ENCODE measurements around the gene ANAPC4. TPM values are rescaled to one million over a fixed set of nuclear protein-coding genes. Genes with fewer than 3 reads are reported as not detected.

Gene ANAPC4
- total RNA-seq, 1 experiment from 2014 or later = 22.8 TPM

- ATAC-seq (peak; percentile 93), DNase-seq (ENCODE audit: low read depth, low spot score) (peak; percentile 15)
- TF ChIP-seq, protein P1, sequence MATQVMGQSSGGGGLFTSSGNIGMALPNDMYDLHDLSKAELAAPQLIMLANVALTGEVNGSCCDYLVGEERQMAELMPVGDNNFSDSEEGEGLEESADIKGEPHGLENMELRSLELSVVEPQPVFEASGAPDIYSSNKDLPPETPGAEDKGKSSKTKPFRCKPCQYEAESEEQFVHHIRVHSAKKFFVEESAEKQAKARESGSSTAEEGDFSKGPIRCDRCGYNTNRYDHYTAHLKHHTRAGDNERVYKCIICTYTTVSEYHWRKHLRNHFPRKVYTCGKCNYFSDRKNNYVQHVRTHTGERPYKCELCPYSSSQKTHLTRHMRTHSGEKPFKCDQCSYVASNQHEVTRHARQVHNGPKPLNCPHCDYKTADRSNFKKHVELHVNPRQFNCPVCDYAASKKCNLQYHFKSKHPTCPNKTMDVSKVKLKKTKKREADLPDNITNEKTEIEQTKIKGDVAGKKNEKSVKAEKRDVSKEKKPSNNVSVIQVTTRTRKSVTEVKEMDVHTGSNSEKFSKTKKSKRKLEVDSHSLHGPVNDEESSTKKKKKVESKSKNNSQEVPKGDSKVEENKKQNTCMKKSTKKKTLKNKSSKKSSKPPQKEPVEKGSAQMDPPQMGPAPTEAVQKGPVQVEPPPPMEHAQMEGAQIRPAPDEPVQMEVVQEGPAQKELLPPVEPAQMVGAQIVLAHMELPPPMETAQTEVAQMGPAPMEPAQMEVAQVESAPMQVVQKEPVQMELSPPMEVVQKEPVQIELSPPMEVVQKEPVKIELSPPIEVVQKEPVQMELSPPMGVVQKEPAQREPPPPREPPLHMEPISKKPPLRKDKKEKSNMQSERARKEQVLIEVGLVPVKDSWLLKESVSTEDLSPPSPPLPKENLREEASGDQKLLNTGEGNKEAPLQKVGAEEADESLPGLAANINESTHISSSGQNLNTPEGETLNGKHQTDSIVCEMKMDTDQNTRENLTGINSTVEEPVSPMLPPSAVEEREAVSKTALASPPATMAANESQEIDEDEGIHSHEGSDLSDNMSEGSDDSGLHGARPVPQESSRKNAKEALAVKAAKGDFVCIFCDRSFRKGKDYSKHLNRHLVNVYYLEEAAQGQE (IDR thresholded peaks at IDR 0.05; ENCODE audit: insufficient read depth in 1 of 2, low read depth in 2 of 2, low read length in 1 of 2) = no peak
- no peak for TF ChIP-seq TCF7L2 (IDR thresholded peaks at IDR 0.05; ENCODE audit: low read depth, low read length)
- TF ChIP-seq SIN3A (IDR thresholded peaks at IDR 0.05; ENCODE audit: borderline replicate concordance, insufficient read depth, low read depth, low read length) = no peak
- TF ChIP-seq, protein P2, sequence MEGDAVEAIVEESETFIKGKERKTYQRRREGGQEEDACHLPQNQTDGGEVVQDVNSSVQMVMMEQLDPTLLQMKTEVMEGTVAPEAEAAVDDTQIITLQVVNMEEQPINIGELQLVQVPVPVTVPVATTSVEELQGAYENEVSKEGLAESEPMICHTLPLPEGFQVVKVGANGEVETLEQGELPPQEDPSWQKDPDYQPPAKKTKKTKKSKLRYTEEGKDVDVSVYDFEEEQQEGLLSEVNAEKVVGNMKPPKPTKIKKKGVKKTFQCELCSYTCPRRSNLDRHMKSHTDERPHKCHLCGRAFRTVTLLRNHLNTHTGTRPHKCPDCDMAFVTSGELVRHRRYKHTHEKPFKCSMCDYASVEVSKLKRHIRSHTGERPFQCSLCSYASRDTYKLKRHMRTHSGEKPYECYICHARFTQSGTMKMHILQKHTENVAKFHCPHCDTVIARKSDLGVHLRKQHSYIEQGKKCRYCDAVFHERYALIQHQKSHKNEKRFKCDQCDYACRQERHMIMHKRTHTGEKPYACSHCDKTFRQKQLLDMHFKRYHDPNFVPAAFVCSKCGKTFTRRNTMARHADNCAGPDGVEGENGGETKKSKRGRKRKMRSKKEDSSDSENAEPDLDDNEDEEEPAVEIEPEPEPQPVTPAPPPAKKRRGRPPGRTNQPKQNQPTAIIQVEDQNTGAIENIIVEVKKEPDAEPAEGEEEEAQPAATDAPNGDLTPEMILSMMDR (IDR thresholded peaks at IDR 0.05) = no peak
- no peak for TF ChIP-seq POLR2AphosphoS5 (IDR thresholded peaks at IDR 0.05; ENCODE audit: low read depth, low read length)
- H3K36me3 ChIP-seq (ENCODE audit: control insufficient read depth, insufficient read depth, low read length) = peaks cover 6% of the 10 kb centered on the region
- H3K9me3 ChIP-seq (ENCODE audit: control insufficient read depth, insufficient read depth, low read depth, low read length) = peaks cover 3% of the 10 kb centered on the region; the same call in 1 of the 2 replicates
- POLR2A ChIA-PET = no interaction called here
- no peaks in the 10 kb centered on the region for H3K27me3 ChIP-seq (ENCODE audit: control insufficient read depth, insufficient read depth, low read length)
- BruUV-seq (replicated peaks) = no TSS peak
- no peak overlapping the region for H3K4me3 ChIP-seq (ENCODE audit: low read depth in 2 of 2, low read length in 2 of 2)
- H3K27ac ChIP-seq (ENCODE audit: low read length) = no peak overlapping the region
- peaks cover 6% of the 10 kb centered on the region; the same call in 1 of the 2 replicates for H3K4me1 ChIP-seq (ENCODE audit: control insufficient read depth, insufficient read depth, low read length)
- intact Hi-C loops (cut with micrococcal nuclease; ENCODE audit: unreplicated experiment) (no loop called here), in situ Hi-C loops (cut with HindIII; ENCODE audit: low pct_unique_long_range_greater_than_20kb, low sequenced_read_pairs) (no loop called here)
- CTCF ChIA-PET = no interaction called here
Measured at GRCh38 chr4:25401066-25401465, 24.0 kb downstream of the ANAPC4 start.

DNA sequence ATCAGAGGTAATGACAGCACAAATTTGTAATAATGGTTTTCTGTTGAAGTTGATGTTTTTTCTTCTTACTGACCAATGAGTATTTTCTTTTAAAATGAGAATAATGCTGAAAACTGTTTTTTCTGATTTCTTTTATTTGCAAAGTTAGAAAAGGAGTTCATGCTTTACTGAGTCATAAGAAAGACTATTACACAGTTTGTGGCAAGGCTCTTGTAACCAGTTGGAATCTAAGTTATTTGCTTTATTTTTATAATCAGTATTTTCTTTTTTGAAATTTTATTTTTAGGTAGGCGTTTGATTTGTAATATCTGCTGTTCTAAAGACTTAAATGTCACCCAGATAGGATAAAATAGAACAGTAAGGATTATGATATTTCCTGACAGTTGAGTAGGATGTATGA, 25.5 kb downstream of the ANAPC4 start:
- H3K27ac ChIP-seq (ENCODE audit: low read length) = no peak overlapping the region
- no peaks in the 10 kb centered on the region for H3K27me3 ChIP-seq (ENCODE audit: control insufficient read depth, insufficient read depth, low read length)
- no peak overlapping the region for H3K4me3 ChIP-seq (ENCODE audit: low read depth in 2 of 2, low read length in 2 of 2)
- TF ChIP-seq, protein P1 (IDR thresholded peaks at IDR 0.05; ENCODE audit: insufficient read depth in 1 of 2, low read depth in 2 of 2, low read length in 1 of 2) = no peak
- TF ChIP-seq POLR2AphosphoS5 (IDR thresholded peaks at IDR 0.05; ENCODE audit: low read depth, low read length) = no peak
- no peak for TF ChIP-seq SIN3A (IDR thresholded peaks at IDR 0.05; ENCODE audit: borderline replicate concordance, insufficient read depth, low read depth, low read length)
- no peaks in the 10 kb centered on the region for H3K9me3 ChIP-seq (ENCODE audit: control insufficient read depth, insufficient read depth, low read depth, low read length)
- DNase-seq (ENCODE audit: low read depth, low spot score) (no peak), ATAC-seq (no peak)
- peaks cover 6% of the 10 kb centered on the region; the same call in 1 of the 2 replicates for H3K4me1 ChIP-seq (ENCODE audit: control insufficient read depth, insufficient read depth, low read length)
- in situ Hi-C loops (cut with HindIII; ENCODE audit: low pct_unique_long_range_greater_than_20kb, low sequenced_read_pairs) (no loop called here), intact Hi-C loops (cut with micrococcal nuclease; ENCODE audit: unreplicated experiment) (no loop called here)
- H3K36me3 ChIP-seq (ENCODE audit: control insufficient read depth, insufficient read depth, low read length) = peaks cover 13% of the 10 kb centered on the region
- POLR2A ChIA-PET = no interaction called here
- no TSS peak for BruUV-seq (replicated peaks)
- CTCF ChIA-PET = no interaction called here
